GM21447 (cell line): ENCODE data around the gene DPY19L1.
"Not testable (repeated sequence)": the region's sequence is repeated elsewhere in the genome, so short reads cannot be mapped to it uniquely, and the experiment has no call there.

ENCODE experiments used
- ATAC-seq: cut with Tn5 transposase; IDR thresholded peaks from one replicate; pipeline ENCODE4 v1.9.1; 2021; ENCODE audit not compliant: unreplicated experiment

DPY19L1 gene

DNA sequence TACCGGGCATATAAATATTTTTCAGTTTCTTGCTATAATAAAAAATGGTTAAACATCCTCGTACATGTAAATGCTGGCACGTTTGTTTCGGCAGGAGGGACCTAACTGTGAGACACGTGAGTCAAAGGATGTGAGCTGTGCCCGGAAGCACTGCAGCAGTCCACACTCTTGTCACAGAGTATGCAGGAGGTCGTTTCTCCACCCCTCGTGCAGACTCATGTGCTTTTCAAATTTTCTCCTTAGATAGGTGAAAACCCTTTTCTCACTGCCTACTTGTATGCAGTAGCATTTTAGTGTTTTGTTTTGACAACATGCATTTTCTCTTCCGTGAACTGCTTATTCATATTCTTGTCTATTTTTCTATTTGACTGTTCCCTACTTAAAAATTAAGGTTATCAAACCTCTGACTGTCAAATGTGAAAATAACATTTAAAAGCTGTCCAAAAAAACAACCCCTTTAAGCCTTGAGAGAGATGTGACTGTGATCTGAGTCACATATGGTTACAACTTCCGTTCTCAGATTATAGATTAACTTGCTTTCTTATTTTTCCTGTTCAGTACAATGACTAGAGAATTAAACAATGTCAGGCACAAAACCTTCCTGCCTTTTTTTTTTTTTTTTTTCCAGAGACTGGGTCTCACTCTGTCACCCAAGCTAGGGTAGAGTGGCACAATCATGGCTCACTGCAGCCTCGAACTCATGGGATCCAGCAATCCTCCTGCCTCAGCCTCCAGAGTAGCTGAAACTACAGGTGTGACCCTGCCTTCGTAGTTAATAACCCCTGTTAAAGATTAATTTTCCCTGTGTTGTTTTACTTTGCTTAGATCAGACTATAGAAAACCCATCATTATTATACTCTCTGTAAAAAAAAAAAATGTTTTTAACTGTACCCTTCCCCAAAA is 45.1 kb downstream of the DPY19L1 start:
- peak; percentile 79 for ATAC-seq

DNA sequence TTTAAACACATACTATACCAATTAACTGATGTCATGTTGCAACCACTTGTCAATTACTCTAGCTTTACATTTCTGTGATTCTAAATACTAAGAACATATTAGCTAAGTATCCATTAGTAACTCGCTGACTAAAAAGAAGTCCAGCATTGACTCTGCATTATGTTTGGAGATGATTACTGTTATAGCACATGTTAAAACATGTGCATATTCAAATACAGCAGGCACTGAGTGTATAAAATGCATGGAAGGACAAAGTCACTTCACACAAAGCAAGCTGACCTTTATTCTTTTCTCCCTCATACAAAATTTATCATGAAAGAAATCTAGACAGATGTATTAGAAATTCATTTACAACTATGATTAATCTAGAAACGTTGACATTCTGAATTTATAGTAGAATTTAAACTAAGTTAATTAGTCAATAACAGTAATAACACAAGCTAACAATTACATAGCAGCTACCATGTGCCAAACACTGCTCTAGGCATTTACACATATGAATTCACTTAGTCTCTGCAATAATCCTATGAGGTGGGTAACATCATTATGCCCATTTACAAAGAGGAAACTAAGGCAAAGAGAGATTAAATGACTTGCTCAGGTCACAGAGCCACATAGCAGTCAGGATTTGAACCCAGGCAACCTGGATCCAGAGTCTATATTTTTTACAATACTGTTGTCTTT is 48.7 kb downstream of the DPY19L1 start:
- ATAC-seq = not testable (repeated sequence)

DNA sequence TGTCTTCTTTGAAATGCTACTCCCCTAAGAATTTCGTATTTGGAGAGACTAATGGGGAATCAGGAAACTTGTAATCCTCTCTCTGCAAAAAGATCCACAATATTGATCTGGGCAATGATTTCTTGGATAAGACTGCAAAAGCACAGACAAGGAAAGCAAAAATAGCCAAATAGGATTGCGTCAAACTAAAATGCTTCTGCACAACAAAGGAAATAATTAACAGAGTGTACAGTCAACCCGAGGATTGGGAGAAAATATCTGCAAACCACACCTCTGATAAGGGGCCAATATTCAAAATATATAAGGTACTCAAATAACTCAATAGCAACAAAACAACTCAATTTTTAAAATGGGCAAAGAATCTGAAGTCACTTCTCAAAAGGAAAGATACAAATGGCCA is 52.1 kb downstream of the DPY19L1 start:
- not testable (repeated sequence) for ATAC-seq

DNA sequence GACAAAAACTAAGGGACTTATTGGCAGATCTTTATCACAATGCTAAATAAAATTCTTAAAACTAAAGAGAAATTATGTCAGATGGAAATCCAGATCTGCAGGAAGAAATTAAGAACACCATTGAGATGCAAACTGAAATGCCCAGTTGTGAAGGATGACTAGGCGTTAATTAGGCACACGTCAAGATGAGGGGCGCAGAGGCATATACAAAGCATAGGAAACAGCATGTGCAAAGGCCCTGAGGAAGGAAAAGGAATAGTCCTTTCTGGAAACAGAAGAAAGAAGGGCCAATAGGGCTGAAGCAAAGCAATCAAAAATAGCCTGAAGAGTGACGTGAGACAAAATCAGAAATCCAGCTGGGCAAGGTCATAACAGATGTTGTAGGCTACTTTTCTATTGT is 53.1 kb downstream of the DPY19L1 start:
- ATAC-seq = not testable (repeated sequence)

DNA sequence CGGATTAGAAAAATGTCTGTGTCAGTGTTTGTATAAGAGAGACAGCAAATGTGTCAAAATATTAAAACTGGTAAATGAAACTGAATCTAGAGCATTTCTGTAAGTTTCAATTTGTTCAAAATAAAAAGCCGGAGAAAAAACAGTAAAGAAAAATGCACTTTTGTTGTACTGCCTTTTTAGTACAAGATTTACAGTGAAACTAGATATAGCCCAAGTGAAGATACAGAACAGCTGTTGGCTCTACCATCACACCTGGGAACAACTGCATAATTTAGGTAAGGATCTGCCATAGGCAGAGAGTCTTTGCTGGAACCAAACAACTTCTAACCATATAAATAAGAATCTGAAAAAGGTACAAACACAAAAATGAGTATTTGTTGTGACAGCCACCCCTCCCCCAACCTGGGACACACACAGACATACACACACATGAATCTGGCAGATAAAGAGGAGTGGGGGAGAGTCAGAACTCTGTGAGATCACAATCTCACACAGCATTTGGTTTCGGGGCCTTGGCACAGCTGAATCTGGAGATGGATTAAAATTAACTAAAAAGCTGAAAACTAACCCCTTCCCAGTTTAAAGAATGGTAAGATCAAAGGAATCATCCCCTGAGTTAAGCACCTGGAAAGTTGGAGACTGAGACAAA is 54.8 kb downstream of the DPY19L1 start:
- no peak for ATAC-seq

DNA sequence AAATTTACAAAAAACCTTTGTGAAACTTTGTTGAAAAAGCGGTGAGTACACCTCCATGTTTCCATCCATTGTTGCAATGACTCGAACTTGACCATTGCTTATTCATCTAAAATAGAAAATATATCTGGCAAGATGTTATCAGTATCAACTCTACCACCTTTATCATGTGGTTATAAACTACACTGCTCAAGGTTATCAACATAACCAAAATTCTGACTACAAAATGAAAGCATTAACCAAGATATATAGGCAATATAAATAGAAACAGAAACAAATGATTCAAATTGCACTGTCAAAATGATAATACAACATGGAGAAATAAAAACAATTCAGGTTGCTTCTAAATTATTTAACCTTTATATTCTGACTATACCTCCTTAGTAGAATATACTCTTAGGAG is 58.2 kb downstream of the DPY19L1 start:
- not testable (repeated sequence) for ATAC-seq

DNA sequence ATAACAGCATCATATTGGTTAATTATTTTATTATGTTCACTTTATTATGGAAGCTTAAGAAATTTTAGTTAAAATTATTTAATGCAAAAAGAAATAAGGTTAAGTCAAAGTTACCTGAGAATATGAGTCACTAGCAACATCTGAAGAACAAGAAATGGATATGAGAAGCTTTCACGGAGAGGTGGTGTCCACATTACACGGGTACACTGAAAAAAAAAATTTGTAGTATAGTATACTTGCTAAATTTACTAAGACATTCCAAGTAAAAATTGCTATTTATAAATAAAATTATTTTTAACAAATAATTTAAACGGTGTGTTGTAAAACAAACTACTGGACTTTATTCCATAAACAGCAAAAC is 63.9 kb downstream of the DPY19L1 start:
- ATAC-seq = no peak

DNA sequence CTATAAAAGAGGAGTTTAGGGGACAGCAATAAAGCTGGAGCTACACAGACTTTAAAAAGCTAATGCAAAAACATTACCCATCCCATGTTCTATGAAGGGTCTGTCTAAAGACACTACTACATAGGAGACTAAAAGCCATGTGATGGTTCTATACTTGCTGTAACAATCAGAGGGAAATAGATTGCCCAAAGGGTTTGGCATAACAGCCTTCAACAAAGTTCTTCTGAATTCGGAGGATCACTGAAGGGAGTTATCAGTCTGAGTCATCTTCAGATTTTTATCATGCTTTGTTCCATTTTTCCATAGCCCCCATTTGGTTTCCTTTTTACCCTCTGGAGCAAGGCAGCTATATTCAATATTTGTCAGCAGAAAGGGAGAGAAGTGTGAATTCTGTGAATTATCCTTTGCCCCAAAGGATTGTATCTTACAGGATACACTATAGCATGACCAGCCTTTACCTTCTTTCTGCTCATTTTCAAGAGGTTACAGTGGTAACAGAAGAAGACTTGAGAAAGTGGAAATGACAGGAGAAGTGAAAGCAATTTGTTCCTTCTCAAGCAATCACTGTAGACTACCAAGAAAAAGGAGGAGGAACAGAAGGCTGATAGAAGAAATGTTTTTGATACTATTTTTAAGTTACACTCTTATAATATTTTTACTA is 64.4 kb downstream of the DPY19L1 start:
- peak; percentile 81 for ATAC-seq

DNA sequence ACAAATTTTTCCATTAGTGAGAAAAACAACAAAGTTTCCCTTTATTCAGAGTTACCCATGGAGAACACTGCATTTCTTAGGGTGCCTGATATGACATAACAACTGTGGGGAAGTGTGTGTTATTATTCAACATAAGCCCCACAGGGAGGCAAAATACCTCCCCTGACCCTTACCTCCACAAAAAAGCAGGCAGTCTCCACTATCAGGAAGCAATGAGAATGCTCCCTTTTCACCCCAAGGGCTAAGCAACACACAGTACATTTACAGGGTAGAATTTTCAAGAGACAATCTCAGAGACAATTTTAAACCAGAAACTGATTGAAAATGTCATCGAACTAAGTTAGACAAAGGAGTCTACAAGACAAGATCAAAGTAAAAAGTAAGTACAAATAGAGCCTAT is 69.5 kb downstream of the DPY19L1 start:
- not testable (repeated sequence) for ATAC-seq

DNA sequence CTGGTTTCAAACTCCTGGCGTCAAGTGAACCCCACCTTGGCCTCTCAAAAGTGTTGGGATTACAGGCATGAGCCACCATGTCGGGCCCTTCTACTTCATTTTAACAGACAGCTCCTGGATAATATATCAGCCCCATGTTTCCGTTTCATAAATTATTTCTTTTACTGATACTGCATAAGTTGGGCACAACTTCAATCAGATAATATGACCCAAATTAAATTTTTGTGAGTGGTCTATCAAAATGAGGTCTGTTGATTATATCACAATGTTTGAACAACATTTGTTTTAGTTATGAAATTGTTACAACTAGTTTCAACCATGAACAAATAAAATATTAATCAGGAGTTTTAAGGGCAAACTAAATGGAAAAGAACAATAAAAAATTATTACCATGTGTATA is 70.8 kb downstream of the DPY19L1 start:
- ATAC-seq = not testable (repeated sequence)

DNA sequence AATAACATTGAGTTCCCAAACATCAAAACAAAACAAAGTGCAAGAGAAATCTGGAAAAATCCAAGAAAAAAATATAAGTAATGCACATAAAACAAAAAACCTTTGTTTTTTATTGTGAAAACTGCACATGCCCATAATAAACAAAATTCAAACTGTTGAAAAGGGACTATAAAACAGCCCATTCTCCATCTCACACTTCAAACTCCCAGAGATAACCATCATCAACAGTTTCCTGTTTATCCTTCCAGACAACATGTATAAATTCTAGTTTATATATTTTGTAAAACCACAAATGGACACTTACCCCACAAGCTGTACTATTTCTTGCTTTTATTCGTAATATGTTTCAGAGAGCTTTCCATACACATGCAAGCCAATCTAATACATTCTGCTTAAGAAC is 79.3 kb downstream of the DPY19L1 start:
- ATAC-seq = no peak

DNA sequence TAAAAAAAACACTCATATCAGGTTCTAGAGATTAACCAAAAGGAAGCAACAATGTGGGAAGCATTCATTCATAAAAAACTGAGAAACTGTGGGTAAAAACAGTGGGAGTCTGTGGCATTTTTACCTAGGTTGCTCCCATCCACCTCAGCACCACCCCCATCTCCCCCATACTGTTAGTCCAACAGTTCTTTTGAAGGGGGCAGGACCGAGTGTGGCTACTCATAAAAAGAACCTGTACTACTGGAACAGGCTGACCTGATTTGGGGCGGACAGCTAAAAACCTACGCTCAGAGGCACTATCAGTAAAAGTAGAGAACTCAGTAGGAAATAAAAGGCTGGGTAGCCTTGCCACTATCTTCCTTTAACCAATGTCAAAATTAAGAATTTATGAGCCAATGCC is 84.5 kb downstream of the DPY19L1 start:
- no peak for ATAC-seq

DNA sequence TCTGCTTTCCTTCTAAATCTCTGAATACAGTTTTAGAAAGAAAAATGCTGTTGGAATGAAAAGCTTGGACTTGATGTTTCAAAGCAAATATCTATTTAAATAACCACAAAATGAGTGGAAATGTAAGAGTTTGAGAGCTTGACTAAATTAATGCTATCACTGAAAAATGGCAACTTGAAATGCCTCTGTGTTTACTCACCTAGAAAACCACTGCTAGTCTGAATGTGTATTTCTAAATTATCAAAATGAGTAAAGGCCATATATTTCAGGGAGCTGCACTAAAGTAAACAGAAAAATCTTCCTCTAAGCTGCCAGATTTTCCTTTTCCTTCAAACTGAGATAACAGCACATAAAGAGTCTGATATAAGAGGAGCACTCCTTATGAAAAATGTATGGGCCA is 87.9 kb downstream of the DPY19L1 start:
- no peak for ATAC-seq

DNA sequence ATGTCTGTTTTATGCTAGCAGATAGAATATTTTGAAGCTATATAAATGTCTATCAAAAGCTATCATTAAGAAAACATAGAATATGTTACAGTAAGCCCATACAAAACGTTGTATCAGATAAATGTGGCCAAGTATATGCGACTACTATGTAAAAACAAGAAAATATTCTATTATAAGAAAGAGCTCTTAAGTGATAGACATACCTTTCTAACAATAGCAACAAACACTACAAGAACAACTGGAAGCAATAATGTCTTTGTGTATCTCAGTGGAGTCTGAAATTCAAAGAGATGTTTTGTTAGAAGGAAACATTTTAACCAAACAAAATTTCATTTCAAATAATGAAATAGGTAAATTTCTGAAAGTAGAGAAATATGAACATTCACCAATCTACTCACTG is 89.9 kb downstream of the DPY19L1 start:
- ATAC-seq = not testable (repeated sequence)

DNA sequence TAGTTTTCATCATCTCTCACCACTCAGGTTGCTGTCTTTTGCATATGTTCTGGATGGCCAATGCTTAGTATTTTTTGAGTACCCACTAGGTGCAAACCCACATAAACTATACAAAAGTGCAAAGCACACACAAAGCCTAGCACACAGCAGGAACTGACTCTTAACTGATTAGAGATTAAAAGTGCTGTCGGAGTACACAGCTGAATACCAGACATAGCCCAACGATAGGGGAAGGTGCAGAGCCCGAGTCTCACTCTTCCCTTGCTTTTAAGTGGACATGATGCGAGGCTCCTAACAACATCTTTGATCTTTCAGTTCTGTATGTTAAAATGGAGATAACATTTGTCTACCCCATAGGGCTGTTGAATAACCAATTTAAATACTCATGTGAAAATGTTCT is 90.8 kb downstream of the DPY19L1 start:
- no peak for ATAC-seq

DNA sequence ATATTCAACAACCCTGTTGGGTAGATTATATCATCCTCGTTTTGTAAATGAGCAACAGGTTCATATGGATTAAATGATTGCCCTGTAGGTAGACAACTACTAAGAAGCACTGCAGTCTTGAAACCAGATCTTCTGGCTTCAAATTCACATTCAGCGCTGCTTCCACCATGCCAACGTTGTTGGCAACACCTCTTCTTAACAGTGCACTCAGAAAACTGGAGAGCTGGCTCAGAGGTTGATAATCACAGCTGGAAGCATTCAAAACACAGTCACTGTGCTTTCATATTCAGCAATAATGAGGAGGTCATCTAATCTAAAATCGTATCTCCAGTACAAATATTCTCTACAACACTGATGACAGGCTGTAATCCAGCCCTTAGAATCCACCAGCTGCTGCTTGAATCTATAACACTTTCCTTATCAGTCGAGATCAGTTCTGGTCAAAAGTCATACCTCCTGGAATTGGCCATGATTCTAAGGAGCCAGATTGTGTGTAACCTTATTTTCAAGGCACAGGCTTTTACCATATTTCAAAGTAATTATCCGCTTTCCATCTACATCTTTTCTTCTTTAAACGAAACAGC is 91.3 kb downstream of the DPY19L1 start:
- ATAC-seq = not testable (repeated sequence)

DNA sequence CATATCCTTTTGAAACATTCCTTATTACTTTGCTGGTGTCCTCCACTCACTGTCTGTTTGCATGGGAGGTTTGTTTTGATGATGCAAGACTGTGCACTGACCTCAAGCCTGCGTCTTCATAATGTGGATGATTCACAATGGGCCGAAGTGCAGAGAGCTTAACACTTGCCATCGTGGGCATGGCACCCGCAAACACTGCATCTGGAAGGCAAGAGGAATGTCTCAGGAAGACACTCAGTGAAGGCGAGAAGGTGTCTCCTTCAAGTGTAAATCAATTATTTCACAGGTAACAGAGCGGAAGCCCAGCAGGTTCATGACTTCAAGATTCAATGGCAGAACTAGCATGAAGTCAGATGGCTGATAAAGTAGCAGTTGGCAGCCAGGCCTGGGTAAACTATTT is 98.1 kb downstream of the DPY19L1 start:
- no peak for ATAC-seq

DNA sequence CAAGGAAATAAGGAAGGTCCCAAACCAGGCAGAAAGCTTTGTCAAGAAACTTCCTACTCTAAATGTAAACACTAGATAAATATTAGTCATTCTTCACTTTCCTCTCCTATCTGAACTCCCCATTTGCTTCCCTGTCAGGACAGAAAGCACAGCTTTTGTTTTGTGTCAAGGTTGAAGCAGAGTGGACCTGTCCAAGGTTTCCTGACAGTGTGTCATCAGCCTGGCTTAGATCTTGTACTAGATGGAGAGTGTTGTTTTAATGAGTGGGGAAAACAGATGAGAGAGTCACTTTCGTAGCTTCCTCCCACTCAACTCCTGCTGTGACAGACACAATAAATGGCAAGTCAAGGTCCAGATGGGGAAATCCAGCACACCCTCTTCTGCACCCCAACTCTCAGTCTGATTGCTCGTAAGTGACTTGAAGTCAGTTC is 101.5 kb downstream of the DPY19L1 start:
- ATAC-seq = not testable (repeated sequence)

DNA sequence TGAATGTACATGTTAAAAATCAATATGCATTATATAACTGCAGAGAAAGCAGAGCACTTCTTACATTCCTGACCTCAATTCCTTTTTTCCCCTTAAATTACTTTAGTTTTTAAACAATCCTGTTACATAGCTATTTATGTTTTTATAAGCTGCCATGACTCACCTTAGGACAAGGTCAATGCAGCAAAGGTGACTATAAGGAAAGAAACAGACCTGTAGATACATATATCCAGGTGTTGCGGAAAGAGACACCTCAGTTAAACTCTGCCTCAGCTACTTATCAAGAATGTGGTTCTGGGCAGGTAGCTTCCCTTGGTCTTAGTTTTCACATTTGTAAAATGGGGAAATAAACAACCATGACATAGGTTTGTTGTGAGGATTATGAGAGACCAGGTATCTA is 105.5 kb downstream of the DPY19L1 start:
- no peak for ATAC-seq

DNA sequence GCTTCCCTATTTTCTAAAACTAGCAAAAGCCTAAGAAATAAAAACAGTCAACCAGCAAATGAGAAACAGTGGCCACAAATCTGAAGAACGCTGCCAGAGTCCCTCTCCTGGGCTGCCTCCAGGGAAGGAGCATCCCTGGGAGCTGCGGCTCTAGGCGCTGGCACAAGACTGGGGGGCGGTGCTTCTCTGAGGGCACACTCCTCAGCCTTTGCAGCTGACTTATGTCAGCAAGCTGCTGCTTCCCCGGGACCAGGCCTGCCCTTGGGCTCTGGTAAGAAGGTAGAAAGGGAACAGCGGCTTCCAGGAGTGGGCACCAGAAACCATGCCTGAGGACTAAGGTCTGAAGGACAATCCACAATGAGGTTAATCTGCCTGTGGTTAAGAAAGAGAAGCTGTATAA is 107.5 kb downstream of the DPY19L1 start:
- ATAC-seq = not testable (repeated sequence)

DNA sequence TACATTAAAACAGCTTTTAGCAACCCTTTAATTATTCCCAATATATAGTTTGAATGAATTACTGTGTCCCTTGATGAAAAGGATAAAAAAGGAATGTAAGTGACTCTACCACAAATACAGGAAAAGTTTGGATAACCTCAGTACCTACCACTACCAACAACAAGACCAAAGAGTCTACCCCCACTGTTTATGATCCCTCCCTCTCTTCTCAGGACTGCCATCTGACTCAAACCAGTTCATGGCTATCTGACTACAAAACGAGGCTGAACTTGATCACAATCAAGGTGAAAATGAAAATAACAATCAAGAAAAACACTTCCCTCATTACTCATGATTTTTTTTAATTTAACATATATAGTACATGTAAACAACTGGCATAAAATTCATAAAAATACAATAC is 108.7 kb downstream of the DPY19L1 start:
- no peak for ATAC-seq
